ENCODE data around the gene CCDC57.

Gene CCDC57

DNA sequence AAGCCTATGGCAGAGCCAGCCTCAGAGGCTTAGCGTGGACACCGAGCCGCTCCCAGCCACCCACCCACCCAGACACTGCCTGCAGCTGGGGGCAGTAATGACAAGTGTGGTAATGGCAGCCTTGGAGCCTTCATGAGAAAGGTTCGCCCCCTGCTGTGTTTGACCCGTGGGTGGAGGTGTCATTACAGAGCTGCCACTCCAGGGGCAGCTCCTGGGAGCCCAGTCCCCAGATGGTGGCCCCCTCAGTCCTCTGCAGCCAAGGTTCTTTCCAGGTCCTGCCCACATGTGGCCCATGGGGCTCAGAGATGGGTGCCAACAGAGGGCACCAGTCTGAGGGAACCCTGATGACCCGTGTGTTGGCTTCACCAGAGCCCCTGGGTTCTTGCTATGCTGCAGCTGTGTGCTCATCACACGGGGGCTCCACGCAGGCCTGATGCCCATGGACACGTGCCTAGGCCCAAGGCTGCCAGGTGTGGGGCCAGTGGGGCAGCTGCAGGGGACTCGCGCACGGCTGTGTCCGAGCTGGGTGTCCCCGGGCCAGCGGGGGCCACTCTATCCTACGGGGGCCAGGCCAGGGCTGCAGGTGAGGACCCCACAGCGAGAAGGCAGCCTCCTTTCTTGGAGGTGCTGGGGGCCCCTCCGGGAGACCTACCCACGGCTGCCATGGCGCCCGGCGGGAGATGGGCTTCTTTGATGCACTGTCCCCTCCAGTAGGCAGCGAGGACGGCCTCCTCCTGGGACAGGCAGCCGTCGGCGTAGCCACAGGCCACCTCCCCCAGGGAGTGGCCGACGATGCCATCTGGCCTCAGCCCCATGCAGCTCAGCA is 122.7 kb downstream of the CCDC57 start:
- DNase-seq: no peak

DNA sequence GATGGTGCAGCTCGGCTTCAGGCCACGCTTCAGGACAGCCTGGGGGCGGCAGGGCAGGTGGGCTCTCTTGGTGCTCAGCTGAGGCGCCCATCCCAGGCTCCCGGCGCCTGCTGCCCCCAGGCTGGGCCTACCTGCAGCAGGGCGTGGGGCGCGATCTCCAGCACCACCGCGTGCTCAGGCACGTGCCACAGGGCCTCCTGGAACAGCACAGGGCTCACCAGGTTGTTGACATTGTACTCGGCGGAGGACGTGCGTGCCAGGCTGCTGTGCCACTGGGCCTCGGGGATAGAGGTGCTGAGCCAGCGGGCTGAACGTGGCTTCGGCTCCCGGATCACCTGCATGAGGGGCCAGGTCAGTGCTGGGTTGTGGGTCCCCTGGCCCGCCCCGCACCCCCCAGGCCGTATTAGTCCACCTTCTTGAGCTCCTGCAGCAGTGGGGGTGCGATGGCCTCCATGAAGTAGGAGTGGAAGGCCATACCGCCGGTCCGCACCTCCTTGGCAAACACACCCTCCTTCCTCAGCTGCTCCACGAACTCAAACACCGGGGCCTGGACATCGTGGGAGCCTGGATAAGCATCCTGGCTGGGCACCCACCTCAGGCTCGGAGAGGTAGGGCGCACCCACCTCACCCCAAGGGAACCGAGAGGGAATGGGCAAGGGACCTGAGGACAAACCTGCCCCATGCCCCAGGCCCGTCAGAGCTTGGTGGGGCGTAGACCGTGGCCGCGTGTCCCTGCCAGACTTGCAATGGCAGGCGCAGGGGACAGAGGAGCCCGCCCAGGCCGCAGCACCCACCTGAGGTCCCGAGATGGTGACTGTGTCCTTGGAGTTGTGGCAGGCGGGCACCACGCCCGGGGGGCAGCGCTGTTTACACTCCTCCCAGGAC is 123.6 kb downstream of the CCDC57 start:
- no peak for DNase-seq

DNA sequence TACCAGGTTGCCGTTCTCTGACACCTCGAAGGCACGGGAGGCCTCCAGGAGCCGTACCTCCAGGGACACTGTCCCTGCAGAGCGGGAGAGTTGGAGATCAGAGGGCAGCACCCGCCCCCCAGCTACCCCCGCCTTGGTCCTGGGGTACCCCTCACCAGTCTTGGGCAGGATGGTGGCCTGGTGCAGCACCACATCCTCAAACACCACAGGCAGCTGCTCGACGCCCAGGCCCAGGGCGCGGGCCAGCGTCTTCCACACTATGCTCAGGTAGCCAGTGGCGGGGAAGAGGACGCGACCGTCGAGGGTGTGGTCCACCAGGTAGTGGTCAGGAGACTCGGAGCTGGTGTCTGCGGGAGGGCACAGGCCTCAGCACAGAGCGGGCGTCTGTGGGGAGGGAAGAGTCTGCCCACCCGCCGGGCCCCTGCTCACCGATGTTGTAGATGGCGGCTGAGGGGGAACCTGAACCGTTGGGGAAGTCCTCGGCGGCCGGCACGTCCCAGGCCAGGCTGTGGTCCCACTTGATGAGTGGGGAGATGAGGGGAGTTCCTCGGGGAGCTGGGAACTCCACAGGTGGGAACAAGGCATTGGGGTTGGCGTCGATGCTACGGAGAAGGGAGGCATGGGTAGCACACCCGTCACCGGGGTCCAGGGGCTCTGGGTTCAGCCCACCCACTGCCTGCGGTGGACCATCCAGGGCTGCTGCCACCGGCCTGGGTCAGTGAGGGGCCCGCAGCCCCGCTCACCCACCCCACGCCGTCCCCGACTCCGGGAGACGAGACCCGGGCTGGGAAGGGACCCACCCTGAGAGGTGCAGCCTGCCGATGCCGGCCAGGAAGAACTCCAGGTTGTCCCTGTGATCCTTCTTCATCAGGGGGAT is 124.4 kb downstream of the CCDC57 start:
- no peak for DNase-seq

DNA sequence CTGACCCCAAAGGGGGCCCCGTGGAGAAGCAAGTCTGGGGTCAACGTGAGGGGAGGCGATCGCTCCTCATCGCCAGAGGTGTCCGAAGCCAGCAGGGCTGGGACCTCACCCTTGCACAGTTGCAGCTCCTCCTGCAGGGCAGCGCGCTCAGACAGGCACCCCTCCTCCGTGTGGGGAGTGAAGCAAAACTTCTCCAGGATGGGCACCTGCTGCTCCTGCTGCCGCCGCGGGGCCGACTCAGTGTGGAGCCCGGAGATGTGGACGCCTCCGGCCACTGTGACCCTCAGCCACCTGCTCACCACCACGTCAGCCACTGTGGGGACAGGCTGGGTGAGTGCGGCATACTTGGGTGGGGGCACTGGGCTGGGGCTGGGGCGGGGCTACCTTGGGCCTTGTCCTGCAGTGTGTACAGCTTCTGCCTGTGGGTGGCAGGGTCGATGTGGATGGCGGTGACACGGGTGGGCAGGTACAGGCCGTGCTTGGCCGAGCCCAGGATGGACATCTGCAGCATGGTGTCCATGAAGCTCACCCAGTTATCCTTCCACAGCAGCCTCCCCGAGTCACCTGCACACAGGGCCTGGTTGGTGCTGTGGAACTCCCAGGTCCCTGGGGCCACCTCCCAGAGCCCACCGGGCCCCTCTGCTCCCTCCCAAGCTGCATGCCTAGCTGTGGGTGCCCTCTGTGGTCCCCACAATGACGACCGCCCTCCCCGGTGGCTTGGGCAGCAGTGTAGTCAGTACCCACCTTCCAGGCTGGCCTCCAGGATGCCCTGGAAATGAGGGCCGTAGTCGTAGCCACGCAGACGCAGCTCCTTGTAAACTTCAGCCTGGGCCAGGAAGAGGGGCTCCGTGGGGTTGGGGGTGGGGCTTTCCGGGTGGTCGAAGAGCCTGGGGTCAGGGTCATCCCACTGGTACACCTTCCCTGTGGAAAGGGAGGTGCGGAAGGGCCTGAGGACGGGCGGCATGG is 125.4 kb downstream of the CCDC57 start:
- DNase-seq: no peak

DNA sequence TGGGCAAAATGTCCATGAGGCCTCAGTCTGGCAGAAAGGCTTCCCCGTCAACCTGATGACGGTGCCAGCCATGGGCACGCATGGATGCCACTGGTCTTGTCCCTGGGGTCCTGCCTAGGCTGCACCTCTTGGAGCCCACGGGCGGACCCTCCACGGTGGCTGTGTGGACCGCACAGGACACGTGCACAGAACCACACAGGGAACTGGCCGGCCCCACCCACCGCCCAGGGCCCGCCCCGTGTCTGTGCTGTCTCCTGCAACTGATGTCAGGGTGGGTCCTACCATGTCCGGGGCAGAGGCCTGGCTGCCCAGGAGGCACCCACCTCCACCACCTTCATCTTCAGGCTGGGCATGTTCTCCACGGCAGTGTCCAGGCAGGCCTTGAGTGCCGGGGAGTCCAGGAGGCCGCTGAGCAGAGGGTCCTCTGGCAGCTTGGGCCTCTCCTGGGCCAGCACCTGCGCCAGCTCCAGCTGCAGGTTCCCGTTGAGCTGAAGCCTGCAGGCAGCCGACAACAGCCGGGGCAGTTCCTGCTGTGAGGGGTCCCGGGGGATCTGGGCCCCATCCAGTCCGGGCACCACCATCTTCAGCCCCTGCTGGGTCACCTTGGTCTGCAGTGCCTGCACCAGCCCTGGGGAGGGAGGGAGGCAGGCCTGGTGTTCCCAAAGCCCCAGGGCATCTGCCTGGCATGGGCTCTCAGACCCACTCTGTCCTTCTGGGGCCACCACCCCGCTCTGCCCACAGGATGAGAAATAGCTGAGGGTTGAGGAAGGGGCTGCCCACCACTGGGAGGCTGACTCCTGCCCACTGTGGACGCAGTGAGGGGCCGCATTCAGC is 126.5 kb downstream of the CCDC57 start:
- DNase-seq: no peak

DNA sequence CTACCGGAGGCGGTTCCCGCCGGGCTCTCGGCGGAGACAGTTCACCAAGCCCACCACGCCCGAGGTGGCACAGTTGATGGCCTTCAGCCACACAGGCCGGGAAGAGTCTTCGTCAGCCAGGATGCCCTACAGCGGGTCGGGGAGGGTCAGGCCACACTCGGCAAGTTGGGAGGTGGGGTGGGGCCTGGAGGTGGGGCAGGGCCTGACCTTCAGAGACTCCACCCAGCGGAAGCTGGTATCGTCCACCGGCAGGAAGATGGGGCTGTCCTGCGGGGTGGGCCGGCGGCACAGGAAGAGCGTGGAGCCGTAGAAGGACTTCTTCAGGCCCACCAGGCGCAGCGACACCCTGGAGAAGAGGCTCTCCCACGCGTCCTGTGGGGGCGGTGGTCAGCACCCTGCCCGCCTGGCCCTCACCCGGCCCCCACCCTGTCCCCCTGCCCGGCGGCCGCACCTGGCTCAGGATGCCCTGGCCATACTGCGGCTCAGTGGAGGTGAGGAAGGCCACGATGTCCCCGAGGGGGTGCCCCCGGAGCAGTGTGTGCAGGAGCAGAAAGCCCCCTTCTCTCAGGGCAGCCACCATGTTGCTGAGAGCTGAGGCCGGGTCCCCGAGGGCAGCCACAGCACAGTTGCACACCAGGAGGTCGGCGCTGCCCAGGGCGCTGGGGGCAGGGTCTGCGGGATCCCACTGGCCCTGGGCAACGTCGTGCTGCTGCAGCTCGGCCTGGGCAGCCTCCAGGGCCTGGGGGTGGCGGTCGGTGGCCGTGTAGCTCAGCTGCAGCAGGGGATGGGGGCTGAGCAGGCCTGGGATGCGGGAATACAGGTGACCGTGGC is 127.4 kb downstream of the CCDC57 start:
- no peak for DNase-seq

DNA sequence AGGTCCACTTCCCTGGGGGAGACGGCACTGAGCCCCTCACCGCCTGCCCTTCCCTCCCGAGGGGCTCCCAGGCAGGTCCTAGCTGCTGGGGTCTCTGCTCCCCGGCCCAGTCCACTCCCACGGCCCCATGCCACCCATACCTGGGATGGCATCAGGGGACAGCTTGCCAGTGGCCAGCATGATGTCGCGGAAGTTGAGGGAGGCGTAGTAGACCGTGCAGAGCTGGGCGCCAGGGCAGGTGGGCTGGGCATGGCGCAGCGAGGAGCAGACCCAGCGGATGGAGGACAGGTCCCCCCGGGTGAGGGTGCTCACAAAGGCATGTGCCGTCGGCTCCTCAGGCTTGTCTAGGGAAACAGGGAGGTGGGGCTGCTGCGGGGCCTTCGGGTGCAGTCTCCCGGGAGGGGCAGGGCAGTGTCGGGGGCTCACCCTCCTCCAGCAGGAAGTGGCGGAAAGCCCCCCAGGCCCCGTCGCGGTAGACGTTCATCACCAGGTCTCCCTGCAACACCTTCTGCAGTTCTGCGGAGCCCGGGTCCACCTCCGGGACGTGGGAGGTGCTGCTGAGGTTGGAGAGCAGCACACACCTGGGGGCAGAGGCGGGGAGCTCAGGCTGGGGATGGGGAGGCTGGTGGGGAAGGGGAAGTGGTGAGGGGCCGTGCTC is 128.1 kb downstream of the CCDC57 start:
- no peak for DNase-seq

DNA sequence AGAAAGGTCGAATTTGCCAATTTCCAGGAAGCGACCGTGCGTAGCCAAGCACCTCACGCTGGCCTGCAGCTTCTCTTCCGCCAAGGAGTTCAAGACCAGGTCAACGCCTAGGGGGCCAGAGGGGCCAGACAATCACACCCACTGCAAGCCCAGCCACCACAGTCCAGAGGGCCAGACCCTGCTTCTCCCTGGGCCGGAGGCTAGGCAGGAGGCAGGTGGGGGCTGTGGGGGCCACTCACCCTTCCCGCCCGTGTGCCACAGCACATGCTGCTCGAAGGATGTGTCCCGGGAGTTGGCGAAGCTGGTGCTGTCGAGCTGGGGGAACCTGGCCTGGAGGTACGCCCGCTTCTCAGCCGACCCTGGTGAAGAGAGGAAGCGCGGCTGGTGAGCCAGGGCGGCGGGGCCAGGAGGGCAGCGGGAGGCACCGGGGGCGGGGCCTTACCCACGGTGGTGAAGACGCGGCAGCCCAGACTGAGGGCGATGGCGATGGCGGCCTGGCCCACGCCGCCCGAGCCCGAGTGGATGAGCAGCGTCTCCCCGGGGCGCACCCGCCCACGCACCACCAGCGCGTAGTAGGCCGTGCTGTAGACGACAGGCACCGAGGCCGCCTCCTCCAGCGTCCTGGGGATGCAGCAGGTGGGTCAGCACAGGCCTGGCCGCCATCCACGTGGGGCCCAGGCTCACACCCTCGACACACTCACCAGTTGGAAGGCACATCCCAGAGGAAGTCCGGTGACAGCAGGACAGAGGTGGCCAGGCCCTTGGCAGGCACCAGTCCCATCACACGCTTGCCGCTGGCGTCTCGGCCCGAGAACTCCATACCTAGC is 128.9 kb downstream of the CCDC57 start:
- DNase-seq: no peak

DNA sequence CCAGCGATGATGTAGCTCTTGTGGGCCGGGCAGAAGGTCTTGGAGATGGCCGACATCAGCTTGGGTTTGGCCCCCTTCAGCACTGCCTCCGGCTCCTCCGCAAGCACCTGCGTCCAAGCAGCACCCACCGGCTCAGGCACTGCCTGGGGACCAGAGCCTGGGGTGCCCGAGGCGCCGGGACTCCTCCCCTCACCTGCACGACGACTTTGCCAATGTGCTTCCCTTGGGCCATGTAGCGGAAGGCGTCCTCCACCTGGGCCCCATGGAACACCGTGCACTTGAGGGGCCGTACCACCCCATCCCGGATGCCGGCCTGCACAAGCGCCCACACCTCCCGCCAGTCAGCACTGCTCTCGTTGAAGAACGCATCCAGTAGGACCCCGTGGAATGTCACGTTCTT is 129.6 kb downstream of the CCDC57 start:
- no peak for DNase-seq

DNA sequence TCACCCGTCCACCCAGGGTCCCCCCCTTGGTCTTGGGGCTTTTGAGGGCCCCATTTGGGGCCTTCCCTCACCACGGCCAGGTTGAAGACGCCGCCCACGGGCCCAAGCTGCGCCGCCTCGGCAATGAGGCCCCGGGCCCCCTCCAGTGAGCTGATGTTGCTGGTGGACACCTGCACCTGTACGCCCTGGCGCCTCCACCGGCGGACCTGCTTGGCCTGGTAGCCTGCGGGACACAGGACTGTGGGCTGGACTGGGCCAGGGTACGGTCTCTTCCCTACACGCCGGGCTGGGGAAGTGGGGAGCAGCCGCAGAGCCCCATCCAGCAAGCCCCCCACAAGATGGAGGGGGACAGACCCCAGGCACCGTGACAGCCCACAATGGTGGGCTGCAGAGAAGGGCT is 130.2 kb downstream of the CCDC57 start:
- DNase-seq: no peak

DNA sequence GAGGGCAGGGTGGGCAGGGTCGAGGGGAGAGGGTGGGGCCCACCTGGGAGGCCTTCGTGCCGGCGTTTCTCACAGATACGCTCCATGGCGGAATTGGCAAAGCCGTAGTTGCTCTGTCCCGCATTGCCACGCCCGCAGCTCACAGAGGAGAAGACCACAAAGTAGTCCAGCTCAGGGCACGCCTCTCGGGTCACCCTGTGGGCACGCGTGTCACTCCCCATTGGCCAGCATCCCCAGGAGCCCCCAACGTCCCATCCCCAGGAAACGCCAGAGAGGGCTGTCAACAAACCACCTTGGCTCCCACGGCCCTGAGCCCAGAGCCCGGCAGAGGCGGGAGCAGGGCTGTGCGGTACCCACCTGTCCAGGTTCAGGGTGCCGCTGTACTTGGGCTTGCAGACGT is 130.7 kb downstream of the CCDC57 start:
- no peak for DNase-seq

DNA sequence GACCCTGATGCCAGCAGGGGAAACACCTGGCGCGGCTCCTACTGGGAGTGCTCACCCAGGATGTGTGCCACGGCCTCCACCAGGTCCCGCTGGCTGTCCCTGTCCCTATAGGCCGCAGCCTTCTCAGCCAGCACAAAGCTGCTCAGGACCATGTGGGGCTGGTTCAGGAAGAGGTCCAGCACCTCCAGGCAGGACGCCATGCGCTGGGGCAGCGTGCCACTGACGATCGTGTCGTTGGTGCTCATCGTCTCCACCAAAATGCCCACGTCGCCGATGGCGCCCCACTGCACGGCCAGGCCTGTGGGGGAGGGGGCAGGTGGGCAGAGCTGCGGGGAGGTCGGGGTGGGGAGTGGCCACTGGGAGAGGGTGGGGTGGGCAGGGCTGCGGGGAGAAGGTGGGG is 131.1 kb downstream of the CCDC57 start:
- DNase-seq: no peak

DNA sequence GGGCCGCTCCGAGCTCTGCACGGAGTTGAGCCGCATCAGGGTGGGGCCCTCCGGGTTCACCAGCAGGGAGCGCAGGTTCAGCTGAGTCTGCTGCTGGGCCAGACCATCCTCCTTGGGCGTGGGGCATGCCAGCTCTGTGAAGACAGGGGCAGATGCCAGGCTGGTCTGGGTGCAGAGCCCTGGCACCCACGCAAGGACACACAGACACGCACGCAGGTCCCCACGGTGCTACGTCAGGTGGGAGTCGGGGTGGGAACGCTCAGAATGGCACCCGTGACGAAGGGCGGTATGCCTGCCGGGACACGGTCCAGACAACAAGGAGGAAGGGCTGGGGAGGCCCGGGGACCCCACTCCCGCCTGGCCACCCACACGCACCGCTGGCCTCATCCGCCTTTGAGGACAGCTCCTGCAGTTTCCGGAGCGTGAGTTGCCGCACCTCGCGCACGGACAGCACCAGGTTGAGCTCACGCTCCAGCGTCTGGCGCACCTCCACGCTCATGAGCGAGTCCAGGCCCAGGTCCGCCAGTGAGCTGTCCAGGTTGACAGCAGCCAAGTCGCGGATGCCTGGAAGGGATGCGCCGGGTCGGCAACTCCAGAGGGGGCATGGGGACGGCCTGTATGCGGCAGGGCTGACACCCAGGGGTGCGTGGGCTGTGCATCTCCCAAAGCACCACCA is 131.7 kb downstream of the CCDC57 start:
- no peak for DNase-seq

DNA sequence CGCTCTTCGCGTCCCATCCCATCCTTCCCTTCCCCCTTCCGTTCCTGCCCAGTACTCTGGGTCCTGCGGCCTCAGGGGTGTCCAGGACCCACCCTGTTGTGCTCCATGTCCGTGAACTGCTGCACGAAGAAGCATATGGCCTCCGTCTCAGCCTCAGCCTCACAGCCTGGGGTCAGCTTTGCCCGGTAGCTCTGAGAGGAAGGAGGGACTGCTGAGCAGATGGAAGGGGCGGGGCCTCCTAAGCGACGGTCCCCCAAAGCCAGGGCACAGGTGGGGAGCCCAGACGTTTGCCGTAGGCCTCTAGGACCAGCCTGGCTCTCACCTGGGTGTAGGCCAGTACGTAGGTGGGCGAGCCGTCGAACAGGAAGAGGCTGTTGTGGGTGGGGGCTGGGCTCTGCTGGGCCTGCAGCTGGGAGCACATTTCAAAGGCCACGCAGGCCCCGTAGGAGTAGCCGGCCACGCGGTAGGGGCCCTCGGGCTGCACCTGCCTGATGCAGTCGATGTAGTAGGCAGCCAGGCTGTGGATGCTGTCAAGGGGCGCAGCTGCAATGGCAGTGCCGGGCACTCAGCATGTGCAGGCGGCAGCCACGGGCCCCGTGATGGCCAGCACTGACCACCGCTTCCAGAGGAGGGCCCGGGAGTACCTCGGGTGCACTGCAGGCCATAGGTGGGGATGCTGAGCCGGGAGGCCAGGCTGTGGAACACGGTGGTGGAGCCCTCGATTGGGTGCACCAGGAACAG is 132.4 kb downstream of the CCDC57 start:
- no peak for DNase-seq

DNA sequence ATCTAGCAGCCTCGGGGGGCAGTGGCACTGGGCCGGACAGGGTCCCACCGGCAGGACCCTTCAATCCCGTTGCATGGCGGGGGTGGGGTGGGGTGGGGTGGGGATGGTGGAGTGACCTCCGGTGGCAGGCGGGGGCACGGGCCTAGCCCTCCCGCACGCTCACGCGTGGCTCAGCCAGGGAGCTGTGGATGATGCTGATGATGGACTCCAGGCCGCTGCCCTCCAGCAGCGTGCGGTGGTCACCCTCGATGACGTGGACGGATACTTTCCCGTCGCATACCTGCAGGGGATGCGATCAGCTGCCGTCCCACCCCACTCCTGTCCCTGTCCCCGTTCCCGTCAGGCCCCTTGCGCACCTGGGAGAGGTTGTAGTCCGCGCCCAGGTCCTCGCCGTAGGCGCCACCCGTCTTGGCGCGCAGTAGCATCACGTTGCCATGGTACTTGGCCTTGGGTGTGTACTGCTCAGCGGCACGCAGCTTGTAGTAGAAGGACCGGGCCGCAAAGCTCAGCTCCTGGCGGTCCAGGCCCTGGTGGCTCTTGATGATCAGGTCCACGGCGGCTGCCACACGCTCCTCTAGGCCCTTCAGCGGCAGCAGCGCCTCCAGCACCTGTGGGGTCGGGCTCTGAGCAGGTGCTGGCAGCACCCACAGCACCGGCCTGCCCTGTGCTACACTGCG is 133.5 kb downstream of the CCDC57 start:
- no peak for DNase-seq

DNA sequence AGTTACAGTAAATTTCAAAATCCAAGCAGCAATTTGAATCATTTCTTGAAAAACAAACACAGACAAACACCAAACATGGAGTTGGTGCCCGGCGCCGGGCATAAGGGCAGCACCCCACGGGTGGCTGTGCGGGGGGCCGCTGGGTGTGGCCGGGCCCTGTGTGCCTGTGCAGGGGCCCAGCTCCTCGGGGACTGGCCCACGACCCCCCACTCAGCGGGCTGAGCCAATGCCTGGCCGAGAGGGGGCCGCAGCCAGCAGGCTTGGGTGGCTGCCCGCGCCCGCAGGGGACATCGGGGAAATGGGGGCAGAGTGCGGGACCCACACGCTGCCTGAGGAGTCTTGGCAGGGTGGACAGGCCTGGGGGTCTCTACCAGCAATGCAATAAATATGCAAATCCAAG is 134.2 kb downstream of the CCDC57 start:
- DNase-seq: no peak

Data from hippocampal formation (tissue), 2 donors.